Neural cell (in vitro differentiated cells): Measurements from ENCODE around the gene MMP19. TPM values are rescaled to one million over a fixed set of nuclear protein-coding genes. Genes with fewer than 3 reads are reported as not detected.

Experiments used
- H2AFZ ChIP-seq: fragments of 200-600, 300-800 bp; sonication (generic), shearing (Covaris generic); 2 replicates; pipeline ENCODE4 v1.6.0; 2014; ENCODE audit warnings: low read depth, mild to moderate bottlenecking, antibody characterized with exemption, low read length, moderate library complexity
- H3F3A ChIP-seq: fragments of 200-600 bp; shearing (Covaris generic); 2 replicates; pipeline ENCODE4 v1.6.1; 2016; ENCODE audit warnings: mild to moderate bottlenecking, moderate library complexity, mixed read lengths, antibody characterized with exemption, low read length; ENCODE audit not compliant: insufficient read depth, poor library complexity, severe bottlenecking
- H3K27ac ChIP-seq: fragments of 200-600, 300-800 bp; sonication (generic), shearing (Covaris generic); 2 replicates; pipeline ENCODE4 v1.5.1; 2014; ENCODE audit warnings: mild to moderate bottlenecking, low read length, moderate library complexity
- H3K27me3 ChIP-seq: fragments of 300-800, 200-600 bp; sonication (generic), shearing (Covaris generic); 2 replicates; pipeline ENCODE4 v1.6.0; 2014; ENCODE audit warnings: mild to moderate bottlenecking, low read depth, low read length, moderate library complexity; ENCODE audit not compliant: insufficient read depth
- H3K36me3 ChIP-seq: fragments of 300-800, 200-600 bp; sonication (generic), shearing (Covaris generic); 2 replicates; pipeline ENCODE4 v1.5.1; 2014; ENCODE audit warnings: mild to moderate bottlenecking, antibody characterized with exemption, low read length, moderate library complexity; ENCODE audit not compliant: insufficient read depth
- H3K4me2 ChIP-seq: fragments of 300-800, 200-600 bp; sonication (generic), shearing (Covaris generic); 2 replicates; pipeline ENCODE4 v1.6.0; 2014; ENCODE audit warnings: mild to moderate bottlenecking, low read length
- H3K4me3 ChIP-seq: fragments of 300-800, 200-600 bp; sonication (generic), shearing (Covaris generic); 2 replicates; pipeline ENCODE4 v1.5.1; 2014; ENCODE audit warnings: mild to moderate bottlenecking, low read length, moderate library complexity
- H3K79me2 ChIP-seq: fragments of 200-600 bp; shearing (Covaris generic); replicated peaks from 2 replicates; pipeline ENCODE4 v1.6.0; 2014; ENCODE audit warnings: mild to moderate bottlenecking, low read length, moderate library complexity; ENCODE audit not compliant: insufficient read depth
- H3K9ac ChIP-seq: fragments of 300-800, 200-600 bp; sonication (generic), shearing (Covaris generic); 2 replicates; pipeline ENCODE4 v1.6.1; 2016; ENCODE audit warnings: mild to moderate bottlenecking, low read length, mixed read lengths
- H3K9me2 ChIP-seq: fragments of 200-600 bp; shearing (Covaris generic); 2 replicates; pipeline ENCODE4 v1.6.1; 2016; ENCODE audit warnings: mild to moderate bottlenecking, low read length, mixed read lengths; ENCODE audit not compliant: insufficient read depth
- H3K9me3 ChIP-seq: fragments of 200-600, 300-800 bp; sonication (generic), shearing (Covaris generic); 2 replicates; pipeline ENCODE4 v1.6.1; 2016; ENCODE audit warnings: mild to moderate bottlenecking, mixed run types, low read length, moderate library complexity, mixed read lengths
- H4K20me1 ChIP-seq: fragments of 200-600 bp; shearing (Covaris generic); 2 replicates; pipeline ENCODE4 v1.6.1; 2016; ENCODE audit warnings: mild to moderate bottlenecking, mixed run types; ENCODE audit not compliant: insufficient read depth
- EP300 ChIP-seq: fragments of 450-650 bp; conservative IDR thresholded peaks from 2 replicates; pipeline ENCODE4 v1.6.1; 2014; ENCODE audit warnings: antibody characterized with exemption, mild to moderate bottlenecking, moderate library complexity; ENCODE audit not compliant: poor library complexity, severe bottlenecking
- EZH2 ChIP-seq: fragments of 200-600, 300-800 bp; shearing (Covaris generic), sonication (generic); IDR thresholded peaks from 2 replicates; pipeline ENCODE4 v1.6.1; 2014; ENCODE audit warnings: antibody characterized with exemption, low read length, borderline replicate concordance, mild to moderate bottlenecking; ENCODE audit not compliant: insufficient read depth, poor library complexity, severe bottlenecking
- MXI1 ChIP-seq: fragments of 450-650 bp; conservative IDR thresholded peaks from 2 replicates; pipeline ENCODE4 v1.6.1; 2014; ENCODE audit warnings: antibody characterized with exemption, mild to moderate bottlenecking; ENCODE audit not compliant: poor library complexity, severe bottlenecking
- POLR2AphosphoS5 ChIP-seq: IDR thresholded peaks from 2 replicates; pipeline ENCODE4 v1.6.1; 2012
- RAD21 ChIP-seq: fragments of 450-650 bp; conservative IDR thresholded peaks from 2 replicates; pipeline ENCODE4 v1.6.1; 2014; ENCODE audit warnings: antibody characterized with exemption, mild to moderate bottlenecking, moderate library complexity
- SMC3 ChIP-seq: fragments of 450-650 bp; conservative IDR thresholded peaks from 2 replicates; pipeline ENCODE4 v1.6.1; 2014; ENCODE audit warnings: antibody characterized with exemption, mild to moderate bottlenecking, moderate library complexity; ENCODE audit not compliant: poor library complexity
- TAF1 ChIP-seq: IDR thresholded peaks from 2 replicates; pipeline ENCODE4 v1.6.1; 2012; ENCODE audit warnings: low read depth
- polyA plus RNA-seq: library from polyadenylated mRNA; depleted of rRNA; stranded (reverse); fragments of >200 nt; gene quantifications from 2 replicates; pipeline ENCODE4 v1.2.3, GENCODE V29; 2014
- TF ChIP-seq, protein P1 (sequence below): IDR thresholded peaks from 2 replicates; pipeline ENCODE4 v1.6.1; 2012; ENCODE audit warnings: borderline replicate concordance
- TF ChIP-seq, protein P2 (sequence below): fragments of 450-650 bp; IDR thresholded peaks from 2 replicates; pipeline ENCODE4 v1.5.1; 2014; ENCODE audit warnings: antibody characterized with exemption, mild to moderate bottlenecking, moderate library complexity; ENCODE audit not compliant: poor library complexity, severe bottlenecking

The MMP19 gene
- polyA plus RNA-seq, 1 donor from 2014 or later: not detected

DNA sequence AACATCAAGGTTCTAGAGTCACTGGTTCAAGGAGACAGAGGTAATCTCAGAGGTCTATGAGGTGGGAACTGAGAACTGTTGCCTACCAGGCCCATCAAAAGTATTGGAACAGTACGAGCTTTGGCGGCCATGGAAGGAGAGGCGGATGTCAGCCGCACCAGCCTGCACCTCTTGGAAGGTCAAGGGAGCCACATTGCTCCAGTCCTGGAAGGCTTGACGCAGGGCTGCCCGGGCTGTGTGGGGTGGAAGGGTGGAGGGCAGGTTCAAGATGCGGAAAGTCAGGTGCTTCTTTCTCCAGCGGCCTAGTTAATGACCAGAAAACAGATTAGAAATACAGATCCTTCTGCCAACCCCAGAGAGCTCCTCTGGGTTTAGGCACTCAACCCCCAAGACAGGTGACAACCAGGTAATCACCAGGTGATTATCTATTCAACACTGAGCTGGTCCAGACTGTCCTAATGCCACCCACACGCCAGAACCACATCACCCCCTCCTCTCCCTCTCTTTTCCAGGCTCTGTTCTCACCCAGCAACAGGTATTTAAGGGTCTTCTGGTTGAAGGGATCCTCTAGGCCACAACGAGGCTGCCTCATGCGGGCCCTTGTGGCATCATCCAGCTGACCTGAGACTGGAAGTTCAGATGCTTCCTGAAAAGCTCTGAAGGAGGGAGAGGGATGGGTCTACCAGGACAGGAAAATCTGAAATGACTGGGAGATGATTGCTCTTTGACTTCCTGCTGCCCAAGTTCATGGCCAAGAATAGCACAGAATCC, 2.0 kb downstream of the MMP19 start:
- Histone ChIP-seq H3K4me3 (no peak overlapping the region), H3K36me3 (no peaks in the 10 kb centered on the region), H3K27ac (no peak overlapping the region), H2AFZ (no peak overlapping the region), H3K27me3 (no peaks in the 10 kb centered on the region), H4K20me1 (no peaks in the 10 kb centered on the region), H3F3A (no peaks in the 10 kb centered on the region), H3K79me2 (no peaks in the 10 kb centered on the region), H3K9me3 (no peaks in the 10 kb centered on the region), H3K9me2 (no peaks in the 10 kb centered on the region), H3K9ac (no peak overlapping the region), H3K4me2 (no peak overlapping the region)
- TF ChIP-seq, protein P1, sequence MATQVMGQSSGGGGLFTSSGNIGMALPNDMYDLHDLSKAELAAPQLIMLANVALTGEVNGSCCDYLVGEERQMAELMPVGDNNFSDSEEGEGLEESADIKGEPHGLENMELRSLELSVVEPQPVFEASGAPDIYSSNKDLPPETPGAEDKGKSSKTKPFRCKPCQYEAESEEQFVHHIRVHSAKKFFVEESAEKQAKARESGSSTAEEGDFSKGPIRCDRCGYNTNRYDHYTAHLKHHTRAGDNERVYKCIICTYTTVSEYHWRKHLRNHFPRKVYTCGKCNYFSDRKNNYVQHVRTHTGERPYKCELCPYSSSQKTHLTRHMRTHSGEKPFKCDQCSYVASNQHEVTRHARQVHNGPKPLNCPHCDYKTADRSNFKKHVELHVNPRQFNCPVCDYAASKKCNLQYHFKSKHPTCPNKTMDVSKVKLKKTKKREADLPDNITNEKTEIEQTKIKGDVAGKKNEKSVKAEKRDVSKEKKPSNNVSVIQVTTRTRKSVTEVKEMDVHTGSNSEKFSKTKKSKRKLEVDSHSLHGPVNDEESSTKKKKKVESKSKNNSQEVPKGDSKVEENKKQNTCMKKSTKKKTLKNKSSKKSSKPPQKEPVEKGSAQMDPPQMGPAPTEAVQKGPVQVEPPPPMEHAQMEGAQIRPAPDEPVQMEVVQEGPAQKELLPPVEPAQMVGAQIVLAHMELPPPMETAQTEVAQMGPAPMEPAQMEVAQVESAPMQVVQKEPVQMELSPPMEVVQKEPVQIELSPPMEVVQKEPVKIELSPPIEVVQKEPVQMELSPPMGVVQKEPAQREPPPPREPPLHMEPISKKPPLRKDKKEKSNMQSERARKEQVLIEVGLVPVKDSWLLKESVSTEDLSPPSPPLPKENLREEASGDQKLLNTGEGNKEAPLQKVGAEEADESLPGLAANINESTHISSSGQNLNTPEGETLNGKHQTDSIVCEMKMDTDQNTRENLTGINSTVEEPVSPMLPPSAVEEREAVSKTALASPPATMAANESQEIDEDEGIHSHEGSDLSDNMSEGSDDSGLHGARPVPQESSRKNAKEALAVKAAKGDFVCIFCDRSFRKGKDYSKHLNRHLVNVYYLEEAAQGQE: no peak
- TF ChIP-seq RAD21 (no peak), TAF1 (no peak), MXI1 (no peak), EP300 (no peak), SMC3 (no peak), EZH2 (no peak), POLR2AphosphoS5 (no peak)
- TF ChIP-seq, protein P2, sequence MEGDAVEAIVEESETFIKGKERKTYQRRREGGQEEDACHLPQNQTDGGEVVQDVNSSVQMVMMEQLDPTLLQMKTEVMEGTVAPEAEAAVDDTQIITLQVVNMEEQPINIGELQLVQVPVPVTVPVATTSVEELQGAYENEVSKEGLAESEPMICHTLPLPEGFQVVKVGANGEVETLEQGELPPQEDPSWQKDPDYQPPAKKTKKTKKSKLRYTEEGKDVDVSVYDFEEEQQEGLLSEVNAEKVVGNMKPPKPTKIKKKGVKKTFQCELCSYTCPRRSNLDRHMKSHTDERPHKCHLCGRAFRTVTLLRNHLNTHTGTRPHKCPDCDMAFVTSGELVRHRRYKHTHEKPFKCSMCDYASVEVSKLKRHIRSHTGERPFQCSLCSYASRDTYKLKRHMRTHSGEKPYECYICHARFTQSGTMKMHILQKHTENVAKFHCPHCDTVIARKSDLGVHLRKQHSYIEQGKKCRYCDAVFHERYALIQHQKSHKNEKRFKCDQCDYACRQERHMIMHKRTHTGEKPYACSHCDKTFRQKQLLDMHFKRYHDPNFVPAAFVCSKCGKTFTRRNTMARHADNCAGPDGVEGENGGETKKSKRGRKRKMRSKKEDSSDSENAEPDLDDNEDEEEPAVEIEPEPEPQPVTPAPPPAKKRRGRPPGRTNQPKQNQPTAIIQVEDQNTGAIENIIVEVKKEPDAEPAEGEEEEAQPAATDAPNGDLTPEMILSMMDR: no peak

DNA sequence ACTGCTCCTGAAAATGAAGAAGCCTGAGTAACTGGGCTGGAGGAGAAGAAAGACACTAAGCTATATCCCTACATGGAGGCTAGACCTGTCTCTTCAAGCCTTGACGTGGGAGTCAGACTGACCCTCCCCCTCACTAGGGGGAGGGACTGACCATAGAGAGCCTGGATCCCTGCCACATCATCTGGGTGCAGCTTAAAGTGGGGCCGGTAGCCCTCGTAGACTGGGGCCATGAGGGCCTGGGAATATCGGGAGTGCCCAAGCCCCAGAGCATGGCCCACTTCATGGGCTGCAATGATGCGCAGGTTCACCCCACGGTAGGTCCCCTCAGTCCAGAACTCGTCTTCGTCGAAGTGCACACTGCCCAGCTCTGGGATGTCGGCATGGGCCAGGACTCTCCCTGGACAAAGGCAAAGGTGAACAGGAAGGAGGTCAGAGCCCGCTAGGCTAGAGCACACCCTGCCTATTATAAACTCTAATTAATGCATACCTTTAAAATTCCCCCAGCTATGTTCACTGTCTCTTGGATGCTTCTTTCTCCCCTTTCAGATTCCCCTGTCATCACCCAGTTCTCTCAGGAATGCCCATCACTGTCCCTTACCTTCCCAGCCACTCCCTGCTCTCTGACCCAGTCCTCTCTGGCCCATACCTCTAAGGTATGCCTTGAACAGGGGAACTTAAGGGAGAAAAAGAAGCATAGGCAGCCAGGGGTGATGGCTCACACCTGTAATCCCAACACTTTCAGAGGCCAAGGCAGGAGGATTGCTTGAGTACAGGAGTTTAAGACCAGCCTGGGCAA, 3.2 kb downstream of the MMP19 start:
- no peaks in the 10 kb centered on the region for H3K9me3 ChIP-seq
- TF ChIP-seq MXI1: no peak
- no peak for TF ChIP-seq TAF1
- no peak for TF ChIP-seq POLR2AphosphoS5
- TF ChIP-seq, protein P1: no peak
- no peak for TF ChIP-seq EP300
- no peak for TF ChIP-seq SMC3
- no peak for TF ChIP-seq EZH2
- no peak for TF ChIP-seq RAD21
- TF ChIP-seq, protein P2: no peak

More for the DNA sequence above, 3.2 kb downstream of the MMP19 start:
- Histone ChIP-seq H4K20me1 (no peaks in the 10 kb centered on the region), H3K9ac (no peak overlapping the region), H3K27ac (no peak overlapping the region), H3K9me2 (no peaks in the 10 kb centered on the region), H3K4me2 (no peak overlapping the region), H3K79me2 (no peaks in the 10 kb centered on the region), H2AFZ (no peak overlapping the region), H3K4me3 (no peak overlapping the region), H3K27me3 (no peaks in the 10 kb centered on the region), H3F3A (no peaks in the 10 kb centered on the region), H3K36me3 (no peaks in the 10 kb centered on the region)
